Measurements from ENCODE around the gene SCARB1.

SCARB1 gene

DNA sequence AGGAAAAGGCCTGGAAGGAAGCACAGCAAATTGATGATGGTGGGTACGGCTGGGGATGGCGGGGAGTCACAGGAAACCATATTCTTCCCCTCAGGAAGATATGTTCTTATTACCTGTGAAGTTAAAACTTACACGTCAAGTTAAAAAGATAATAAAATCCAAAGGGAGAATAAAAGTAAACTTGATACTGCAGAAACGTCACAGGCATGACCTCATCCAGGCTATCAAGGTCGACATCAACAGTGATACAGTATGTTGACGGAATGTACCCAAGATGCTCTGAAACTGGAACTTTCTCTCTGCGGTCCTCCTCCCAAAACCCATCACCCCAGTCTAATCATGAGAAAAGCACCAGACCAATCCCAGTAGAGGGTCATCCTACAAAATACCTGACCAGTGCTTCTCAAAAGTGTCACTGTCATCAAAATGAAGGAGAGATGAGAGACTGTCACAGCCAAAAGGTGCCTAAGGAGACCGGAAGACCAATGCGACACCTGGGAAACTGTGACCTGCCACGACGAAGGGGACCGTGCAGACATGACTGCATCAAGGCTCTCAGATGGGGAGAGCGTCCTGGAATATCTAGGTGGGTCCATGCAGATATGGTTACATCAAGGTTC is 74.6 kb downstream of the SCARB1 start:
- H3K27ac ChIP-seq: no peak overlapping the region
- no peak overlapping the region for H3K4me3 ChIP-seq
- no peak for DNase-seq (ENCODE audit: low read depth, low spot score)
- H3K36me3 ChIP-seq (ENCODE audit: insufficient read depth, low read length): peaks cover 46% of the 10 kb centered on the region
- TF ChIP-seq POLR2AphosphoS5 (IDR thresholded peaks at IDR 0.05; ENCODE audit: borderline replicate concordance, low read depth, low read length) (no peak), FOXP2 (optimal IDR thresholded peaks at IDR 0.05; ENCODE audit: control extremely low read depth, extremely low read length, insufficient read depth) (no peak), EZH2 (IDR thresholded peaks at IDR 0.05) (no peak)
- no peak overlapping the region for H3K9ac ChIP-seq (ENCODE audit: insufficient read length)
- no peaks in the 10 kb centered on the region for H3K9me3 ChIP-seq (ENCODE audit: low read depth, low read length)

GRCh38 chr12:124786061-124786964 is 77.4 kb downstream of the SCARB1 start:
- no peak for DNase-seq (ENCODE audit: low read depth, low spot score)
- no peak for TF ChIP-seq FOXP2 (optimal IDR thresholded peaks at IDR 0.05; ENCODE audit: control extremely low read depth, extremely low read length, insufficient read depth)
- no peak for TF ChIP-seq EZH2 (IDR thresholded peaks at IDR 0.05)
- TF ChIP-seq POLR2AphosphoS5 (IDR thresholded peaks at IDR 0.05; ENCODE audit: borderline replicate concordance, low read depth, low read length): no peak
- H3K4me3 ChIP-seq: no peak overlapping the region
- peaks cover 35% of the 10 kb centered on the region for H3K36me3 ChIP-seq (ENCODE audit: insufficient read depth, low read length)
- H3K27ac ChIP-seq: peak overlapping the region; percentile 31; the same call in 1 of the 2 replicates
- no peak overlapping the region for H3K9ac ChIP-seq (ENCODE audit: insufficient read length)
- H3K9me3 ChIP-seq (ENCODE audit: low read depth, low read length): no peaks in the 10 kb centered on the region

GRCh38 chr12:124784871-124785572 is 78.6 kb downstream of the SCARB1 start:
- Histone ChIP-seq H3K36me3 (ENCODE audit: insufficient read depth, low read length) (peaks cover 25% of the 10 kb centered on the region; the same call in 1 of the 2 replicates), H3K9me3 (ENCODE audit: low read depth, low read length) (no peaks in the 10 kb centered on the region), H3K27ac (peak overlapping the region; percentile 31; the same call in 1 of the 2 replicates), H3K4me3 (no peak overlapping the region), H3K9ac (ENCODE audit: insufficient read length) (no peak overlapping the region)
- no peak for TF ChIP-seq FOXP2 (optimal IDR thresholded peaks at IDR 0.05; ENCODE audit: control extremely low read depth, extremely low read length, insufficient read depth)
- TF ChIP-seq POLR2AphosphoS5 (IDR thresholded peaks at IDR 0.05; ENCODE audit: borderline replicate concordance, low read depth, low read length): no peak
- no peak for TF ChIP-seq EZH2 (IDR thresholded peaks at IDR 0.05)
- DNase-seq (ENCODE audit: low read depth, low spot score): no peak

GRCh38 chr12:124783087-124783486 is 80.6 kb downstream of the SCARB1 start:
- H3K9ac ChIP-seq (ENCODE audit: insufficient read length): no peak overlapping the region
- H3K36me3 ChIP-seq (ENCODE audit: insufficient read depth, low read length): peaks cover 18% of the 10 kb centered on the region; the same call in 1 of the 2 replicates
- H3K4me3 ChIP-seq: no peak overlapping the region
- TF ChIP-seq POLR2AphosphoS5 (IDR thresholded peaks at IDR 0.05; ENCODE audit: borderline replicate concordance, low read depth, low read length) (no peak), FOXP2 (optimal IDR thresholded peaks at IDR 0.05; ENCODE audit: control extremely low read depth, extremely low read length, insufficient read depth) (no peak), EZH2 (IDR thresholded peaks at IDR 0.05) (no peak)
- H3K27ac ChIP-seq: no peak overlapping the region
- DNase-seq (ENCODE audit: low read depth, low spot score): no peak
- H3K9me3 ChIP-seq (ENCODE audit: low read depth, low read length): no peaks in the 10 kb centered on the region

DNA sequence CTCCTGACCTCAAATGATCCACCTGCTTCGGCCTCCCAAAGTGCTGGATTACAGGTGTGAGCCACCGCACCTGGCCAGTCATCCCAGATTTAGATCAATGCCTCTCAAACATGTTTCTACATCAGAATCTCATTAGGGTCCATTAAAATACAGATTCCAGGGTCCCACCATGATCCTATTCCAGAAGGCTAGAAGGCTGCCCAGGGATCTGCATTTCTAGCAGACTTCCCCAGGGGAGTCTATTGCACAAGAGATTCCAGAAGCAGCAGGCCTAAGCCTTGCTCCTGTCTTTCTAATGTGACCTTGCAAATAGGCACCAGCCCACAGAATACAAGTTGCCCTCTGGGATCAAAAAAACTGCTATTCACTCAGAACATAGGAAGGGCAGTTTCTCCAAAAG is 81.5 kb downstream of the SCARB1 start:
- Histone ChIP-seq H3K4me3 (no peak overlapping the region), H3K27ac (no peak overlapping the region), H3K9ac (ENCODE audit: insufficient read length) (no peak overlapping the region), H3K36me3 (ENCODE audit: insufficient read depth, low read length) (peaks cover 18% of the 10 kb centered on the region; the same call in 1 of the 2 replicates), H3K9me3 (ENCODE audit: low read depth, low read length) (no peaks in the 10 kb centered on the region)
- DNase-seq (ENCODE audit: low read depth, low spot score): no peak
- TF ChIP-seq EZH2 (IDR thresholded peaks at IDR 0.05): no peak
- no peak for TF ChIP-seq POLR2AphosphoS5 (IDR thresholded peaks at IDR 0.05; ENCODE audit: borderline replicate concordance, low read depth, low read length)
- TF ChIP-seq FOXP2 (optimal IDR thresholded peaks at IDR 0.05; ENCODE audit: control extremely low read depth, extremely low read length, insufficient read depth): no peak

DNA sequence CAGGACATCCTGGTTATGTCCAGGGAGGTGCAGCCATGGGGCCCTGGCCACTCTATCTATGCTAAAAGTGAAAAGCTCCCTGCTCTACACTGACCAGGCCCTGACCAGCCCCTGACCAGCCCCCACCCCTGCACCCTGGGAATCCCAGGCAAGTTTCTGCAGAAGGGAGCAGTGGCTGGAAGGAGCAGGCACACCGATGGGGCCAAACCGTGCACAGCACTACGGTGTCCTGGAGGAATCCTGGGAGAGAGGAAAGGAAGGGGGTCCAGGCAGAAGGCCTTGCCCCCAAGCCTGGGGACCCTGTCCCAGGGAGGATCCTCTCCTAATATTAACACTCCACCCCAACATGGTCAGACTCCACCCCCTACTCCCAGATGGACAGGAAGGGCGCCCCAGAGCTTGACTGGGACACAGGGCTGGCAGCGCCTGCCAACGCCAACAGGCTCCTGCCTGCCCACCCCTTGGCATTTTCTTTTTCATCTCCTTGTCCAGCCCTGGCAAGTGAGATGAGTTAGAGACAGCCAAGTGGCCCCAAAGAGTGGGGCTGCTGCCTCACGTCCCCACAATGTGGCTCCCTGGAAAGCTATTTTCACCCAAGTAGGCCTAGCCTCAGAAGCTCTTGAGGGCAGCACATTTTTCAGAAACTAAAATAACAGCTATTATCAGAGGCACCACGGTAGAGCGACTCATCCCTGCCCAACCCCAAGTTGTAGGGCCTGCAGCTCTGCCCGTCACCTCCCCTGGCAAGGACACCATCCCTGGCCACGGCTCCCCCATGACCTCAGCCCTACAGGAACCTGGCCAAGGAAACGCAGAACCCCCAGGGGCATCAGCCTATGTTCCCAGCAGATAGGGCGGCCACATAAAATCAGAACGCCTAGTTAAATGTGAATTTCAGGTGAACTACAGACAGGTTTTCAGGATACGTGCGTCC is 82.6 kb downstream of the SCARB1 start:
- DNase-seq (ENCODE audit: low read depth, low spot score): no peak
- Histone ChIP-seq H3K36me3 (ENCODE audit: insufficient read depth, low read length) (peaks cover 11% of the 10 kb centered on the region; the same call in 1 of the 2 replicates), H3K9me3 (ENCODE audit: low read depth, low read length) (no peaks in the 10 kb centered on the region), H3K4me3 (no peak overlapping the region), H3K9ac (ENCODE audit: insufficient read length) (no peak overlapping the region), H3K27ac (no peak overlapping the region)
- TF ChIP-seq POLR2AphosphoS5 (IDR thresholded peaks at IDR 0.05; ENCODE audit: borderline replicate concordance, low read depth, low read length): no peak

DNA sequence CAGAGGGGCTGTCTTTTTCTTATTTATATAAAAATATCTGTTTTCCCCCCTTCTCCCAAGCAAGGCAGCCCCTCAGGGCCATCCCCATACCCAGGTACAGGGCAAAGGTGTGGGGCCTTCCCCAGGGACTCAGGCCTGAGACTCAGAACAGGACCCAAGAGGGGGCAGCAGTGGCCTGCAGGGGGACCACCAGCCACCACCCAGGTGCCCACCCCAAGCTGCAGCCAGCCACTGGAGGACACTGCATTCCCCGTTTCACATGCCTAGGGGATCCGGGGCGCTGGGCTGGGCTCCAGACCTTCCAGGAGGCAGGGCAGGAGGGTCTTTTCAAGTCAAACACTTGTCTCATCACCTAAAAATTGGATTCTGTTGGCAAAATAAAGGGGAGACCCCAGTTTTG is 83.3 kb downstream of the SCARB1 start:
- DNase-seq (ENCODE audit: low read depth, low spot score): no peak
- no peak for TF ChIP-seq POLR2AphosphoS5 (IDR thresholded peaks at IDR 0.05; ENCODE audit: borderline replicate concordance, low read depth, low read length)
- no peak overlapping the region for H3K4me3 ChIP-seq
- peaks cover 4% of the 10 kb centered on the region; the same call in 1 of the 2 replicates for H3K36me3 ChIP-seq (ENCODE audit: insufficient read depth, low read length)
- no peak overlapping the region for H3K9ac ChIP-seq (ENCODE audit: insufficient read length)
- no peak overlapping the region for H3K27ac ChIP-seq
- H3K9me3 ChIP-seq (ENCODE audit: low read depth, low read length): no peaks in the 10 kb centered on the region

Measured in SK-N-MC (cell line).